Endothelial cell of hepatic sinusoid (primary cell): Measurements from ENCODE around the gene HOOK2.
"Not testable (repeated sequence)": the region's sequence is repeated elsewhere in the genome, so short reads cannot be mapped to it uniquely, and the experiment has no call there.

ENCODE experiments used
- in situ Hi-C: cut with HindIII; loops from 2 replicates; pipeline ENCODE4 v1.10.0; 2017; ENCODE audit warnings: low sequenced_read_pairs

The HOOK2 gene, protein sequence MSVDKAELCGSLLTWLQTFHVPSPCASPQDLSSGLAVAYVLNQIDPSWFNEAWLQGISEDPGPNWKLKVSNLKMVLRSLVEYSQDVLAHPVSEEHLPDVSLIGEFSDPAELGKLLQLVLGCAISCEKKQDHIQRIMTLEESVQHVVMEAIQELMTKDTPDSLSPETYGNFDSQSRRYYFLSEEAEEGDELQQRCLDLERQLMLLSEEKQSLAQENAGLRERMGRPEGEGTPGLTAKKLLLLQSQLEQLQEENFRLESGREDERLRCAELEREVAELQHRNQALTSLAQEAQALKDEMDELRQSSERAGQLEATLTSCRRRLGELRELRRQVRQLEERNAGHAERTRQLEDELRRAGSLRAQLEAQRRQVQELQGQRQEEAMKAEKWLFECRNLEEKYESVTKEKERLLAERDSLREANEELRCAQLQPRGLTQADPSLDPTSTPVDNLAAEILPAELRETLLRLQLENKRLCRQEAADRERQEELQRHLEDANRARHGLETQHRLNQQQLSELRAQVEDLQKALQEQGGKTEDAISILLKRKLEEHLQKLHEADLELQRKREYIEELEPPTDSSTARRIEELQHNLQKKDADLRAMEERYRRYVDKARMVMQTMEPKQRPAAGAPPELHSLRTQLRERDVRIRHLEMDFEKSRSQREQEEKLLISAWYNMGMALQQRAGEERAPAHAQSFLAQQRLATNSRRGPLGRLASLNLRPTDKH

GRCh38 chr19:12774588-12775555 lies at the start of gene HOOK2:
HOOK2 (minus strand) TSS chr19:12775552; CDS start chr19:12775449, 103 bp downstream.
- in situ Hi-C loops, result no loop called here

GRCh38 chr19:12821761-12822160 lies 46.4 kb upstream of the HOOK2 start:
- in situ Hi-C loops, result no loop called here

DNA sequence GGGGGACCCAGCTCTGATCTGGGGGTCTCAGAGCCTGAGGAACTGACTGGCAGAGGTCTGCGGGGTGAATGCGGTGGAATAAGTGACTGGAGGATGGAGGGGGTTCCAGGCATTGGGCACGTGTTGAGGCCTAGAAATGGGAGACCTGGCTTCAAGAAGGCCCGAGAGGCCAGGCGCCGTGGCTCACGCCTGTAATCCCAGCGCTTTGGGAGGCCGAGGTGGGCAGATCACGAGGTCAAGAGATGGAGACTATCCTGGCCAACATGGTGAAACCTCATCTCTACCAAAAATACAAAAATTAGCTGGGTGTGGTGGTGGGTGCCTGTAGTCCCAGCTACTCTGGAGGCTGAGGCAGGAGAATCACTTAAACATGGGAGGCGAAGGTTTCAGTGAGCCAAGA lies 42.5 kb upstream of the HOOK2 start:
- in situ Hi-C loops, result loop anchor here (5.0 kb wide), 2 partner anchors 51 to 59 kb away; no protein-coding TSS in a partner anchor

DNA sequence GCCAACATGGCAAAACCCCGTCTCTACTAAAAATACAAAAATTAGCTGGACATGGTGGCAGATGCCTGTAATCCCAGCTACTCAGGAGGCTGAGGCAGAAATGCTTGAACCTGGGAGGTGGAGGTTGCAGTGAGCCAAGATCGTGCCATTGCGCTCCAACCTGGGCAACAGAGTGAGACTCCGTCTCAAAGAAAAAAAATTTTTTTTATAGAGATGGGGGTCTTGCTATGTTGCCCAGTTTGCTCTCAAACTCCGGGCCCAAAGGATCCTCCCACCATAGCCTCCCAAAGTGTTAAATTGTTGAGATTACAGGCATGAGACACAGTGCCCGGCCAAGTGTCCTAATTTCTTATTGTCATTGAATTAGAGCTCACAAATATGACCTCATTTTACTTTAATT lies 41.8 kb upstream of the HOOK2 start:
- in situ Hi-C loops, result loop anchor here (5.0 kb wide), 2 partner anchors 50 to 60 kb away; no protein-coding TSS in a partner anchor

DNA sequence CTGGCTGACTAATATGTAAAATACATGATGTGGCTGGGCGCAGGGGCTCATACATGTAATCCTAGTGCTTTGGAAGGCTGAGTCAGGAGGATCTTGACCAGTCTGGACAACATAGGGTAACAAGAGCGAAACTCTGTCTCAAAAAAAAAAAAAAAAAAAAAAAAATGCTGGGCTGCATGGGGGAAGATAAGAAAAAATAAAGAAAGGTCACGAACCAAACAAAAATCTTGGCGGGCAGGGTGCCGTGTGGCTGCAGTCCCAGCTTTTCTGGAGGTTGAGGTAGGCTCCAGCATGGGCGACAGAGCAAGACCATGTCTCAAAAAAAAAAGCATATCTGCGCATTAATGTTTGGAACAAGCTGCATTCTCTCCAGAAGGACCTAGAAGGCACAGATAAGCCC lies 39.7 kb upstream of the HOOK2 start:
- in situ Hi-C loops, result loop anchor here (5.0 kb wide), 2 partner anchors 48 to 62 kb away; no protein-coding TSS in a partner anchor

GRCh38 chr19:12806242-12807081 lies 31.1 kb upstream of the HOOK2 start, which contains the start of gene RNASEH2A:
RNASEH2A (plus strand) TSS chr19:12806584; CDS start chr19:12806674, 90 bp downstream.
- in situ Hi-C loops, result loop anchor here (10.0 kb wide), 1 partner anchor 102 kb away; no protein-coding TSS in a partner anchor

DNA sequence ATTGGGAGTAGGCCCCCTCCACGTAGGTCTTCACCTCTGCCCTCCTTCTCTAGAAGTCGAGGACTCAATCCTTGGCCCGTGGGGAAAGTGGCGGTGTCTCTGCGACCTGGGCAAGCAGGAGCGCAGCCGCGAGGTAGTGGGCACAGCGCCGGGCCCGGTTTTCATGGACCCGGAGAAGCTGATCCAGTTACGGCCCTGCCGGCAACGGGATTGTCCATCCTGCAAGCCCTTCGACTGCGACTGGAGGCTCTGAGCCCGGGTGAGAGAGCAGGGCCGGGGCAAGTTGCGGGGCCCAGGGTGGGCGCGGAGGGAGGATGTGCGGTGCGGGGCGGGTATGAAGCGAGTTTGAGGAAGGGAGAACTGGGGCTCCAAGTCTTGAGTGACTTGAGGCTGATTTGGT lies 28.7 kb upstream of the HOOK2 start:
- in situ Hi-C loops, result loop anchor here (10.0 kb wide), 1 partner anchor 99 kb away; no protein-coding TSS in a partner anchor

DNA sequence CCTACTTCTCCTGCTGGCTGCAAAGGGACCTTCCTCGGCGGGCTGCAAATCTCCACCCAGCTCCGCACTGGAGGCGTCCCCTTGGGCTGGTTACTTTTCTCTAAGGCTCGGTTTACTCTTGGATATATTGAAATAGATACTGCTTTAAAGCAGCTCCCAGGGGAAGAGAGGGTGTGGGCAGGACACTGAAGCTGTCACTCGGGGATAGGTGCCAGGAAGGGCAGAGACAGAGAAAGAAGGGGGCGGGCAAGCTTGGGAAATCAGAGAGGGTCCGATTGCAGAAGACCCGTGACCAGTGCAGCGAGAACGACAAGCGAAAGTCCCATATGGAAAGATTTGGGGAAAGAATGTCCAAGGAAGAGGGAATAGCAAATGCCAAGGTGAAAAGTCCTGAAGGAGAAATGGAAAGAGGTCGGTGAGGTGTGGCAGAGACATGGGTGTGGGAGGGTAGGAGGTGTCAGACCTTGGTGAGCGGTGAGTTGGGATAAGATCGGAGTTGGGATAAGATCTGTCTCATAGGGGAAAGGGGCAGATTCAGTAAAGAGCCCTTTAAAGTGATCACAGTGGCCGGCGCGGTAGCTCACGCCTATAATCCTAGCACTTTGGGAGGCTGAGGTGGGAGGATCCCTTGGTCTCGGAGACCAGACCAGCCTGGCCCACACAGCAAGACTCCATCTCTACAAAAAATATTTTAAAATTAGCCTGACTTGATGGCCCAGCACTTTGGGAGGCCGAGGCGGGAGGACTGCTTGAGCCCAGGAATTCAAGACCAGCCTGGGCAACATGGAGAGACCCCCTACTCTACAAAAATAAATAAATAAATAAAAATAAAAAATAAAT lies 27.1 kb upstream of the HOOK2 start:
- in situ Hi-C loops, result loop anchor here (10.0 kb wide), 1 partner anchor 98 kb away; no protein-coding TSS in a partner anchor

DNA sequence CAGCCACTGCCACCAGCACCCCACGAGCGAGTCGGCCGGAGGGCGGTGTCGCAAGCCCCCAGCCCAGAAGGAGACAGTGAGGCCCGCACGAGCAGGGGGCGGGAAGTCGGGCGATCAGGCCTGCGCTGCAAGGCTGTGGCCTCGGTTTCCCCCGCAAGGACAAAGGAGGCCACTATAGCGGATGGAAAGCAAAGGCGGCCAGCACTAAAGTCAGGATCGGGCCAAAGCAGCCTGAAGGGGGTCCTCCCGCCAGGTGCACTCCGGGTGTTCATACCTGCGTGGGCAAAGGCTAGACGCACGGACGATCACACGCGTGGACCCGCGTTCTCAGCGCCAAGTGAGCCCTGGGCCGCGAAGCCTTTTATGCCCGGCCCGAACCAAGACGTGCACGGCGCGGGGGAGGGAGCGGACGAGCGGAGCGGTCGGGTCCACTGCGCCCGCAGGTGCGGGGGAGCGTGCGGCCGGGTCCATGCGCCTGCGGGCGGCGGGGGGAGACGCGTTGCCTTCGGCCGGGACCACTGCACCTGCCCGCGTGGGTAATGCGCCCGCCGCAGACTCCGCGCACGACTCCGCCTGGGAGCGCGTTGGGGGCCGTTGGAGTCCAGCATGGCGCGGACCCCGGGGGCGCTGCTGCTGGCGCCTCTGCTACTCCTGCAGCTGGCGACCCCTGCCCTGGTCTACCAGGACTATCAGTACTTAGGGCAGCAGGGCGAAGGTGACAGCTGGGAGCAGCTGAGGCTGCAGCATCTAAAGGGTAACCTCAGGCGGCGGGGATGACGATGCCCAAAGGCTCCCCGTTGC lies 26.3 kb upstream of the HOOK2 start, which contains the start of the genes PRDX2 and THSD8:
PRDX2 (minus strand) TSS at position 335 of the 801 bp plus-strand sequence. CDS start 539 bp downstream, outside the sequence.
THSD8 (plus strand) TSS at position 604 of the 801 bp plus-strand sequence; CDS start at position 607, 3 bp downstream.
- in situ Hi-C loops, result loop anchor here (10.0 kb wide), 1 partner anchor 97 kb away; no protein-coding TSS in a partner anchor

DNA sequence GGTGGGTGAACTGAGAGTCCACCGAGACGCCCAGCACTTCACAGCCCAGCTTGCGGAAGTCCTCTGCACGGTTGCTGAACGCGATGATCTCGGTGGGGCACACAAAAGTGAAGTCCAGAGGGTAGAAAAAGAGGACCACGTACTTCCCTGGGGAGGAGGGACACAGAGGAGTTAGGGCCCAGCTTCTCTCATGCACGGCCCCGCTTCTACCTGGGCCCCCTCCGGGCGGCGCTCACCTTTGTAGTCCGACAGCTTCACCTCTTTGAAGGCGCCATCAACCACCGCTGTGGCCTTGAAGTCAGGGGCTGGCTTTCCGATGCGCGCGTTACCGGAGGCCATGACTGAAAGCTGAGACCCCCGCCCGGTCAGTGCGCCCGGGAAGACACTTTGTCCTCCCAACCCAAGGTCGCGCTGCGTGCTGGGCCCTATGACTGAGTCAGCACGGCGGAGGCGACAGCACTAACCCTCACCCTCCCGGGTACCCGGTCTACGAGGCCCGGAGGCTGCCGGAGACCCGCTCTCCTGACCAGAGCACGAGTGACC lies 25.6 kb upstream of the HOOK2 start:
- in situ Hi-C loops, result loop anchor here (10.0 kb wide), 1 partner anchor 96 kb away; no protein-coding TSS in a partner anchor

DNA sequence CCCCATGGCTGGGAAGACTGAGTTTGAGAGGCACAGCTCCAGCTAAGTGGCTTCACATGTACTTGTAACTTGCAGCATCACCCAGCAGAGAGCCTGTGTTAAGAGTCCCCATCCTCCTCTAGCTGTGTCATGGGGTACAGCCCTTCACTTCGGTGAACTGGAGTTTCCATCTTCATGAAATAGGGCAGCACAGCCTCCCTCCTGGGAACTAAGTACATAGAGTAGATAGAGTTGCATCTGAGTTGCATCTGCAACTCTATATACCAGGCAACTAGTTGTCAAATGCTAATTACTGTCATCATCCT lies 25.1 kb upstream of the HOOK2 start:
- in situ Hi-C loops, result loop anchor here (10.0 kb wide), 1 partner anchor 96 kb away; no protein-coding TSS in a partner anchor

GRCh38 chr19:12799742-12800465 lies 24.6 kb upstream of the HOOK2 start:
- in situ Hi-C loops, result loop anchor here (10.0 kb wide), 1 partner anchor 95 kb away; no protein-coding TSS in a partner anchor

DNA sequence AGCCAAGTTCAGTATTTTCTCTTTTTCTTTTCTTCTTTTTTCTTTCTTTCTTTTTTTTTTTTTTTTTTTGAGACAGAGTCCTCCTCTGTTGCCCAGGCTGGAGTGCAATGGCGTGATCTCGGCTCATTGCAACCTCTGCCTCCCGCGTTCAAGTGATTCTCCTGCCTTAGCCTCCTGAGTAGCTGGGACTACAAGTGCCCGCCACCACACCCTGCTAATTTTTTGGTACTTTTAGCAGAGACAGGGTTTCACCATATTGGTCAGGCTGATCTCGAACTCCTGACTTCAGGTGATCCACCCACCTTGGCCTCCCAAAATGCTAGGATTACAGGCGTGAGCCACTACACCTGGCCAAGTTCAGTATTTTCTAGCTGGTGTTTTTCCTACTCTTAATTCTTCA lies 22.3 kb upstream of the HOOK2 start:
- in situ Hi-C loops, result not testable (repeated sequence)

GRCh38 chr19:12797141-12797587 lies 21.8 kb upstream of the HOOK2 start:
- in situ Hi-C loops, result no loop called here

- in situ Hi-C loops, result no loop called here
These were observed 21.1 kb upstream of the HOOK2 start for GRCh38 chr19:12796146-12797071.
